RKO (cell line): ENCODE results near the gene DHRS12.
"Not testable (repeated sequence)": the region's sequence is repeated elsewhere in the genome, so short reads cannot be mapped to it uniquely, and the experiment has no call there.

ENCODE experiments used
- DNase-seq: peaks from one replicate; pipeline ENCODE4 v3.0.0-alpha.2; 2016; ENCODE audit warnings: low spot score

Gene DHRS12

DNA sequence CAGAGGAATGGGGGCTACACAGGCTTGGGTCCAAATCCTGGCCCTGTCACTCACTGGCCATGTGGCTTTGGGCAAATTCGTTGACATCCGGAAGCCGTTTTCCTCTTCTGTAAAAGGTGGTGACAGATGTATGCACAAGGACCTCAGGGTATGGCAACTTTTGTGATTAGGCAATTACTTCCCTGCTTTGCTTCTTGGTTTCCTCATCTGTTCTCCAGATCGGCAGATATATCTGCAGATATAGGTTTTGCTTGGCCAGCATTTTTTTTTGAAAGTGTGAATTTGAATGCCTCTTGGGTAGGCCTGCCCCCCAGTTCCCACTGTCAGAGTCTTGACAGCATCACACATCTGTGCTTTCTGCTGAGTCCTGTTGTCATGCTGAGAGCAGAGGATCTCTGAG, 23.3 kb upstream of the DHRS12 start:
- DNase-seq: no peak

- no peak for DNase-seq
Measured at GRCh38 chr13:51826606-51827005, 22.6 kb upstream of the DHRS12 start.

DNA sequence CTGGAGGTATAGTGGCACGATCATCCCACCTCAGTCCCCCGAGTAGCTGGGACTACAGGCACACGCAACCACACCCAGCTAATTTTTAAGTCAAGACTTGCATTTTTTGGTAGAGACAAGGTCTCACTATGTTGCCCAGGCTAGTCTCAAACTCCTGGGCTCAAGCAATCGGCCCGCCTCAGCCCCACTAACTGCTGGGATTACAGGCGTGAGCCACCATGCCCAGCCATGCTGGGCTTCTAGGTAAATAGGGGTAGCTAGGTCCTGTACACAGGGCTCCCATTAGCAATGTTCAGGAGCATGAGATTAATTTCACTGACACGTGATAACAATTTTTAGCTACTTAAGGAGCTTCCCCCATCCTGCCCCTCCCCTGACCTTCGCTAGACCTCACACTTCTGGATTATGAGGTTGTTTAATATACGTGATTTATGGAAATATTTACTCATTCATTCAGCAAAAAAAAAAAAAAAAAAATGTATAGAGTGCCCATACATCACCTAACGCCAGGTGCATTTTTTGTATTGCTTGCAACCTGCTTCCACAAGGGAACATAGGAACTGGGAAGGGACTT, 21.8 kb upstream of the DHRS12 start:
- no peak for DNase-seq

- DNase-seq: no peak
Measured at GRCh38 chr13:51825165-51825592, 21.2 kb upstream of the DHRS12 start.

DNA sequence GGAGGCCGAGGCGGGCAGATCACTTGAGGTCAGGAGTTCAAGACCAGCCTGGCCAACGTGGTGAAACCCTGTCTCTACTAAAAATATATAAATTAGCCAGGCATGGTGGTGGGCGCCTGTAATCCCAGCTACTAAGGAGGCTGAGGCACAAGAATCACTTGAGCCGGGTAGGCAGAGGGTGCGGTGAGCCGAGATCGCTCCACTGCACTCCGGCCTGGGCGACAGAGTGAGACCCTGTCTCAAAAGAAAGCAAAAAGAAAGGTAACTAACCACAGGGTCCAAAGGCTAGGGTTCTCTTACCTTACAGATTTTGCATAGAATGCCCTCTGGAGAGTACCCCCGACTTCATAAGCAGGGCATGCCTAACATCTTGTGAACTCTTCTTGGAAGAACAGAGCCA, 20.7 kb upstream of the DHRS12 start:
- not testable (repeated sequence) for DNase-seq

GRCh38 chr13:51823863-51824262, 19.9 kb upstream of the DHRS12 start:
- DNase-seq: no peak

DNA sequence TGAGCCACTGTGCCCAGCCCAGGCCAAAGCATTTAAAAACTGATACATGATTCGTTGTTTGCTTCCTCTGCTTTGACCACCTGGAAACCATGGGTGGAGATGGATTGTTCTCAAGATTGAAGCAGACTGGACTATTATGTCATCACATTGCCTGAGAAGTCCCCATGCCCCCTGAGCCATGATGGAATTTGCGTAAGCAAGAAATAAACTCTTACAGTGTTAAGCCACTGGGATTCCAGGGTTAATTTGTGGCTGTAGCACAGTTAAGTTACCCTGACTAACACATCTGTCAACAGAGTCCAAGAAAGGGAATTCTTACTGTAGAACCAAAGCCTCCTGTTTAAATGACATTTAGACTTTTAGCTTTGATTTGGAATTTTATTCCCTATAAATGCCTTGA, 19.4 kb upstream of the DHRS12 start:
- no peak for DNase-seq

- DNase-seq: no peak
Measured at GRCh38 chr13:51822106-51822815, 18.3 kb upstream of the DHRS12 start.

GRCh38 chr13:51821606-51822005, 17.6 kb upstream of the DHRS12 start:
- no peak for DNase-seq

DNA sequence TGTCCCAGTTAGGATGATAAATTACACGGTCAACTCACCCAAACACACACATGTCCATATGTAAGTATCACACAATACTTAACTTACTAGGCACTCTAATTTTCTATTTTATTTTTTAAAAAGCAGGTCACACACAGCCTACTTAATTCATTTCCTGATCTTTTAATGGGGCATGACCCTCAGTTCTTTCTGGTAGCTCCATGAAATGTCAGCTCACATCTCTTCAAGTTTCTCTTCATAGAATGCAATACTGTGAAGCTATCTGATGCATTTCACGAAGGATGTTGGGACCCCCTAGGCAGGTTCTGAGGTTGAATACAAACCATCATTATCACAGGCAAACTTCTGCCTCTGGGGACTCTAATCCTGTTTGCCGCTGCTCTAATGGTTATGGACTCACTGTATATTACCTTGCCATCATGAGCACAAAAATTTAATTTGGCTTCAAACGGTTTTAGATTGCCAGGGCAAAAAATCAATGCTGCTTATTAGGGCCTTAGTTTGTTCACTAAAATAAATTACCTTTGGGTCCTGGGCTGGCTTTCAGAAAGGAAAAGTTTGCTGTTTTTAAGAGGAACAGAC, 16.1 kb upstream of the DHRS12 start:
- no peak for DNase-seq

DNA sequence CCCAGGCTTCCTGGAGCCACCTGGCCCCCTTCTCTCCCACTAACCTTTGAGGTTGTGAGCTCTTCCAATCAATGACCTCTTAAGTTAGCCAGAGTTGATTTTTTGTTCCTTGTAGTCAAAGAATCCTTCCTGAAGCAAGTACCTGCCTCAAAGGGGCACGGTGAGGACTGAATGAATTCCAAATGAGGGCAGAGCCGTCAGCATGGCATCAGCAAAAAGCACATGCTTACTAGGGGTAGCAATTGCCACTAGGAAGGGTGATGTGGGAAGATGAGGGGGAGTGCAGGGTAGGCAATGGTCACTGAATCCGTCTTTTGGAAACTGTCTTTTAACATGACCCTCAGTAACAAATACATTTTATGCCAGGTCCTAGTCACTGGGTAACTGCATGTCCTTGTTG, 15.6 kb upstream of the DHRS12 start:
- no peak for DNase-seq

DNA sequence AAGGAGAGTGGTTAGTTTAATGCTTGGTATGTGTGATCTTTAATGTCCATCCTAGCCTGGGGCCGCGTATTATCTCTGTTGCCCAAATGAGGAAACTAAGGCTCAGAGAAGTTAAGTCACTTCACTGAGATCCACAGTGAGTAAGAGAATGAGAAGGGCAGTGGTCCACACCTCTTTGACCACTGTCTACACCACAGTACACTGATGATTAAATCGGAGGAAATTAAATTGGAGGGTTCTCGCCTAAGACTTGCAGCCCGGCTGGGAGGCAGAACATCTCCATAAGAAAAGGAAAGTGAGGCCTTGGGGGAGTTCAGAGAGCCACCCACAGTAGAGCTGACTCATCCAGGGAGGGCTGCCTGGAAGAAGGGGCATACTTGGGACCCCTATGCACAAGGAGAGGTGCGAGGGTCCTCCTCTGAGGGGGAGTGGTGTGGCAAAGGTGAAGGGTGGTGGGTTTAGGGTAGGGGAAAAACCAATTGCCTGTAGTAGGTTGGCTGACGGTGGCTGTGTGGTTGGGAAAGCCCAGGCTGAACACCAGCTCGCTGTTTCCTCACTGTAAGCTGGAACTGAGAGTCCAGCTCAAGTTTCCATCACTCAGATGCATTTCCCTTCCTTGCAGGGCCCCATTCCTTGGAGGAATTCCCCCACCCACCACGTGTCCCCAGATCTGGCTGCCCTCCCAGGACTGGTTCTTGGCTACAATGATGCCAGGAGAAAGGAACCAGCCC, 15.0 kb upstream of the DHRS12 start:
- DNase-seq: no peak

GRCh38 chr13:51818276-51818675, 14.3 kb upstream of the DHRS12 start:
- no peak for DNase-seq

GRCh38 chr13:51817717-51818116, 13.8 kb upstream of the DHRS12 start:
- DNase-seq: no peak

GRCh38 chr13:51816604-51817249, 12.8 kb upstream of the DHRS12 start:
- DNase-seq: no peak

DNA sequence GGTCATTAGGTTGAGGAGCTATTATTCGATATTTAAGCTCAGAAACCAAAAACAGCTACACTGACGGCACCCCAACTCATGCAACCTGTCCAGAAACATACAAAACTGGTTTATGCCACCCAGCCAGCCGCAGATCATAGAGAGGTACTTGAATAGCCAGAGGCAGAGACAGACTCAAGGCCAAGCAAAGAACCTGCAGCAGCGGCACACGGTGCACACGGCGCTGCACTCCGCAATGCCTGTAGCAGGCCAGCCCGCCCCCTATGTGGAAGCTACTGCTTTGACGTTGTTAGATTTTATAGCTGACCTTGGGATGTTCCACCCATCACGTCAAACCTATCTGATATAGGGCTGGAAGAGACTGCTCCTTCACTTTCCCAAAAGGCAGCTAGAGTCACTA, 11.9 kb upstream of the DHRS12 start:
- DNase-seq: no peak

DNA sequence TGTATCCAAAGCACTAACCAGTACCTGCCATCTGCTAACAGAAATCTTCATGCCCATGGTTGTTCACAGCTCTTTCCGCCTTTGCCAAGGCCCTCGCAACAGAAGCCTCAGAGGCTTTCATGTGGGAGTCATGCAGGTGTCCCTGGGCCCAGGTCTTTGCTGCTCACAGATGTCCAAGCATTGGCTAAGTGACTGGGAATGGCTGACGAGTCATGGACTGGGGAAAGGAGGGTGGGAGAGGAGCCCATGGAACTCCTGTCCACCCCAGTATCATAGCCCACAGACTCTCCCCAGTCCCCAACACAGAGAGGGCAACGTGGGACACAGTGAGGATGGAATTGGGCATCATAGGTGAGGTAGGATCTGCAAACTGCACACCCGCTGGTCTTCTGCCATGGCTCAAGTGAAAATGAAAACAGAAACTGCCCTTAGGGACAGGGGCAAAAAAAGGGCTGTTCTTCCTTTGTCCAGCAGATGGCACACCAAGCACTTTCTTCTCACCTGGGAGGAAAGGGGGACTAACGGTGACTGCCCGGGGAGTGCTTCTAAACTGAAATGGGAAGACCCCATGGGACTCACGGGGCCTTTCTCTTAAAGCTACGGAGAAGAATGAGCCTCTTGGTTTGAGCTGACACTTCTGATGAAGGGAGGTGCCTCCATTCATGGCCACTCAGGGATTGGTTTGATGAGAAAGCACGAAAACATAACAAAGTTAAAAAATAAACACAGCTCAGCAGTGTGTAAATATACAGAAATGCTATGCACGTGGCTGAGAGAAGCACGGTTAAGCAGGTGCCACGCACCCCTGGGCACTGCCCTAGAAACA, 11.1 kb upstream of the DHRS12 start:
- peak; percentile 67 for DNase-seq

DNA sequence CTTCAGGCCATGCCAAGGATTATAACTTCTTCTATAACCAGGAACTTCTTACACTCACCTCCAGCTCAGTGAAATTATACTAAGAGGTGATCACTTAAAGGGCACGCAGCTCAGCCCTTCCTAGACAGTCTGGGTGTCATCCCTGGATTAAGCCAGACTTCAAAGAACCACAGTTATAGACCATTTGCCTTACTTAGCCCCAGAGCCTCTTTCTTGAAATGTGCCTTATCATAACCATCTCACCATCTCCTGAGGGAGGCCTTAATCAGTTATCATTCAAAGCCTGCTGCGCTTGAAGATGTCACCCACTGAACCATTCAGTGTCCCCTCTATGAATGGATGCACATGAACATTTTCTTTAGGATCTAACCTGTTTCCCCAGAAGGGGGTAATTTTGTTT, 10.1 kb upstream of the DHRS12 start:
- DNase-seq: no peak

GRCh38 chr13:51811920-51812451, 8.0 kb upstream of the DHRS12 start:
- no peak for DNase-seq

GRCh38 chr13:51811046-51811445, 7.1 kb upstream of the DHRS12 start:
- no peak for DNase-seq

- DNase-seq: no peak
Measured at GRCh38 chr13:51808811-51809210, 4.8 kb upstream of the DHRS12 start.
